K562 (cell line): ENCODE measurements around the gene CADPS2. TPM values are rescaled to one million over a fixed set of nuclear protein-coding genes. Genes with fewer than 3 reads are reported as not detected.
A peak's percentile ranks its signal among the peaks of the same experiment; 100 is the strongest.

Source experiments
- ADNP ChIP-seq: fragments of 200-800 bp; sonication (Bioruptor generic); IDR thresholded peaks from 2 replicates; pipeline ENCODE4 v1.6.1; 2016; ENCODE audit warnings: missing genetic modification characterization, missing compliant biosample characterization
- ARID4B ChIP-seq: sonication (generic); formaldehyde crosslinking; IDR thresholded peaks from 2 replicates; pipeline ENCODE4 v1.8.0; 2022; ENCODE audit warnings: mild to moderate bottlenecking, missing genetic modification reagents
- CGGBP1 ChIP-seq: fragments of 250-450 bp; sonication (Bioruptor Pico); IDR thresholded peaks from 2 replicates; pipeline ENCODE4 v1.9.0; 2021; ENCODE audit warnings: mild to moderate bottlenecking
- GATAD2B ChIP-seq: fragments of 450-650 bp; IDR thresholded peaks from 2 replicates; pipeline ENCODE4 v1.6.1; 2017; ENCODE audit warnings: mild to moderate bottlenecking, borderline replicate concordance
- HIVEP1 ChIP-seq: fragments of 250-450 bp; sonication (Bioruptor Pico); IDR thresholded peaks from 2 replicates; pipeline ENCODE4 v1.4.0; 2020; ENCODE audit warnings: mild to moderate bottlenecking
- HMG20A ChIP-seq: fragments of 450-650 bp; formaldehyde crosslinking; conservative IDR thresholded peaks from 2 replicates; pipeline ENCODE4 v1.4.0; 2020; ENCODE audit warnings: mild to moderate bottlenecking, mixed read lengths
- HOXB6 ChIP-seq: fragments of 250-450 bp; sonication (Bioruptor Pico); IDR thresholded peaks from 2 replicates; pipeline ENCODE4 v1.5.1; 2022; ENCODE audit warnings: mild to moderate bottlenecking, borderline replicate concordance
- IRF1 ChIP-seq: sonication (generic); formaldehyde crosslinking; IDR thresholded peaks from 2 replicates; pipeline ENCODE4 v1.8.0; 2022; ENCODE audit warnings: missing genetic modification reagents, mild to moderate bottlenecking, borderline replicate concordance
- MAZ ChIP-seq, 2 experiments: fragments of 450-650 bp in 1 of 2; sonication (generic) in 1 of 2; formaldehyde crosslinking; IDR thresholded peaks in 1 of 2; conservative IDR thresholded peaks in 1 of 2; 2 replicates each; pipeline versions ENCODE4 v1.4.0 to v1.5.0; 2020; ENCODE audit warnings: mild to moderate bottlenecking in 1 of 2, missing genetic modification reagents in 1 of 2
- NFATC3 ChIP-seq: fragments of 450-650 bp; IDR thresholded peaks from 2 replicates; pipeline ENCODE4 v1.6.1; 2017; ENCODE audit warnings: mild to moderate bottlenecking
- POLR2AphosphoS5 ChIP-seq: IDR thresholded peaks from 2 replicates; pipeline ENCODE4 v1.6.1; 2011; ENCODE audit warnings: mild to moderate bottlenecking, low read depth, low read length, moderate library complexity; ENCODE audit not compliant: control insufficient read depth, insufficient read depth
- SP2 ChIP-seq: IDR thresholded peaks from 2 replicates; pipeline ENCODE4 v1.6.1; 2011; ENCODE audit warnings: mild to moderate bottlenecking, low read depth, low read length, moderate library complexity; ENCODE audit not compliant: poor library complexity, severe bottlenecking; ENCODE audit errors: extremely low read depth
- SRSF3 ChIP-seq: fragments of 200-400 bp; formaldehyde crosslinking; IDR thresholded peaks from 2 replicates; pipeline ENCODE4 v1.6.1; 2016; ENCODE audit warnings: mild to moderate bottlenecking, low read length, moderate library complexity; ENCODE audit not compliant: insufficient read depth
- STAT5B ChIP-seq: fragments of 250-450 bp; sonication (Bioruptor Pico); IDR thresholded peaks from 2 replicates; pipeline ENCODE4 v1.8.0; 2021; ENCODE audit warnings: mild to moderate bottlenecking, inconsistent platforms
- TFAM ChIP-seq: fragments of 250-450 bp; sonication (Bioruptor Pico); conservative IDR thresholded peaks from 2 replicates; pipeline ENCODE4 v1.5.0; 2021; ENCODE audit warnings: mild to moderate bottlenecking, moderate library complexity
- ZFP1 ChIP-seq: fragments of 450-650 bp; formaldehyde crosslinking; IDR thresholded peaks from 2 replicates; pipeline ENCODE4 v1.4.0; 2020; ENCODE audit warnings: mild to moderate bottlenecking, mixed read lengths
- ZNF280B ChIP-seq: fragments of 250-450 bp; sonication (Bioruptor Pico); IDR thresholded peaks from 2 replicates; pipeline ENCODE4 v1.5.1; 2021; ENCODE audit warnings: mild to moderate bottlenecking
- ZNF75A ChIP-seq: fragments of 450-650 bp; formaldehyde crosslinking; IDR thresholded peaks from 2 replicates; pipeline ENCODE4 v1.4.0; 2020; ENCODE audit warnings: mild to moderate bottlenecking
- polyA plus RNA-seq, 8 experiments: library from polyadenylated mRNA; depleted of rRNA in 4 of 8; stranded (reverse) in 5 of 8; unstranded in 3 of 8; fragments of >200 nt; fragmentation: Nextera tagmentation in 2 of 8; fragmentation: Illumina TruSeq in 1 of 8; extraction: Ambion mirVana in 2 of 8; extraction: Trizol in 1 of 8; gene quantifications; 2 replicates each; pipeline versions ENCODE4 v1.2.1 to v1.2.3, GENCODE V29; 2011 to 2014; ENCODE audit warnings: inconsistent platforms in 1 of 8, missing spikeins in 1 of 8
- total RNA-seq, 7 experiments: library from RNA; depleted of rRNA in 6 of 7; stranded (reverse); fragments of >200 nt in 6 of 7; fragmentation: Illumina TruSeq in 2 of 7; extraction: Trizol in 2 of 7; gene quantifications; 2 replicates each; pipeline versions ENCODE4 v1.2.1 to v1.2.3, GENCODE V29; 2011 to 2021; ENCODE audit warnings: low replicate concordance in 1 of 7
- TF ChIP-seq, protein P1 (sequence below), 2 experiments: fragments of 450-650 bp; conservative IDR thresholded peaks; 2 replicates each; pipeline ENCODE4 v1.6.1; 2017; ENCODE audit warnings: mild to moderate bottlenecking in 2 of 2, moderate library complexity in 2 of 2

Gene CADPS2
- total and polyA plus RNA-seq, 9 of the 15 experiments (the other 6 are each of a cell fraction or from before 2014, with no cell fraction given), result 0.03 to 0.14 (median 0.04) TPM; not detected in 1

- TF ChIP-seq HIVEP1 (CRISPR knock-in tag) (no peak), GATAD2B (no peak), ARID4B (no peak), SRSF3 (no peak), STAT5B (CRISPR knock-in tag) (no peak), NFATC3 (no peak), POLR2AphosphoS5 (no peak), HMG20A (CRISPR knock-in tag) (no peak), MAZ (CRISPR knock-in tag; conservative IDR thresholded peaks at IDR 0.05 in 1 of 2, IDR thresholded peaks at IDR 0.05 in 1 of 2) (peak in 1 of 2 experiments; percentile 44; a peak in 1 of 4 replicates), CGGBP1 (no peak), ZNF75A (CRISPR knock-in tag) (no peak), ZNF280B (CRISPR knock-in tag) (no peak), HOXB6 (CRISPR knock-in tag) (no peak), TFAM (CRISPR knock-in tag) (no peak), SP2 (no peak), IRF1 (no peak), ADNP (tag) (no peak), ZFP1 (CRISPR knock-in tag) (no peak)
- TF ChIP-seq, protein P1, sequence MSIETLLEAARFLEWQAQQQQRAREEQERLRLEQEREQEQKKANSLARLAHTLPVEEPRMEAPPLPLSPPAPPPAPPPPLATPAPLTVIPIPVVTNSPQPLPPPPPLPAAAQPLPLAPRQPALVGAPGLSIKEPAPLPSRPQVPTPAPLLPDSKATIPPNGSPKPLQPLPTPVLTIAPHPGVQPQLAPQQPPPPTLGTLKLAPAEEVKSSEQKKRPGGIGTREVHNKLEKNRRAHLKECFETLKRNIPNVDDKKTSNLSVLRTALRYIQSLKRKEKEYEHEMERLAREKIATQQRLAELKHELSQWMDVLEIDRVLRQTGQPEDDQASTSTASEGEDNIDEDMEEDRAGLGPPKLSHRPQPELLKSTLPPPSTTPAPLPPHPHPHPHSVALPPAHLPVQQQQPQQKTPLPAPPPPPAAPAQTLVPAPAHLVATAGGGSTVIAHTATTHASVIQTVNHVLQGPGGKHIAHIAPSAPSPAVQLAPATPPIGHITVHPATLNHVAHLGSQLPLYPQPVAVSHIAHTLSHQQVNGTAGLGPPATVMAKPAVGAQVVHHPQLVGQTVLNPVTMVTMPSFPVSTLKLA (conservative IDR thresholded peaks at IDR 0.05), result 0 out of 4 replicates have a peak, but pooled peaks of 1 of the 2 experiments have one; percentile 26
Measured at GRCh38 chr7:122886357-122887081, at the start of gene CADPS2 (continued).
